NCI-H187 (cell line): ENCODE measurements around the gene MSL3.
A peak's percentile ranks its signal among the peaks of the same experiment; 100 is the strongest.

Source experiments
- DNase-seq, 2 experiments: peaks; one replicate each; lab custom pipeline; 2025; lab: John Stamatoyannopoulos, UW

Gene MSL3, protein sequence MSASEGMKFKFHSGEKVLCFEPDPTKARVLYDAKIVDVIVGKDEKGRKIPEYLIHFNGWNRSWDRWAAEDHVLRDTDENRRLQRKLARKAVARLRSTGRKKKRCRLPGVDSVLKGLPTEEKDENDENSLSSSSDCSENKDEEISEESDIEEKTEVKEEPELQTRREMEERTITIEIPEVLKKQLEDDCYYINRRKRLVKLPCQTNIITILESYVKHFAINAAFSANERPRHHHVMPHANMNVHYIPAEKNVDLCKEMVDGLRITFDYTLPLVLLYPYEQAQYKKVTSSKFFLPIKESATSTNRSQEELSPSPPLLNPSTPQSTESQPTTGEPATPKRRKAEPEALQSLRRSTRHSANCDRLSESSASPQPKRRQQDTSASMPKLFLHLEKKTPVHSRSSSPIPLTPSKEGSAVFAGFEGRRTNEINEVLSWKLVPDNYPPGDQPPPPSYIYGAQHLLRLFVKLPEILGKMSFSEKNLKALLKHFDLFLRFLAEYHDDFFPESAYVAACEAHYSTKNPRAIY

DNA sequence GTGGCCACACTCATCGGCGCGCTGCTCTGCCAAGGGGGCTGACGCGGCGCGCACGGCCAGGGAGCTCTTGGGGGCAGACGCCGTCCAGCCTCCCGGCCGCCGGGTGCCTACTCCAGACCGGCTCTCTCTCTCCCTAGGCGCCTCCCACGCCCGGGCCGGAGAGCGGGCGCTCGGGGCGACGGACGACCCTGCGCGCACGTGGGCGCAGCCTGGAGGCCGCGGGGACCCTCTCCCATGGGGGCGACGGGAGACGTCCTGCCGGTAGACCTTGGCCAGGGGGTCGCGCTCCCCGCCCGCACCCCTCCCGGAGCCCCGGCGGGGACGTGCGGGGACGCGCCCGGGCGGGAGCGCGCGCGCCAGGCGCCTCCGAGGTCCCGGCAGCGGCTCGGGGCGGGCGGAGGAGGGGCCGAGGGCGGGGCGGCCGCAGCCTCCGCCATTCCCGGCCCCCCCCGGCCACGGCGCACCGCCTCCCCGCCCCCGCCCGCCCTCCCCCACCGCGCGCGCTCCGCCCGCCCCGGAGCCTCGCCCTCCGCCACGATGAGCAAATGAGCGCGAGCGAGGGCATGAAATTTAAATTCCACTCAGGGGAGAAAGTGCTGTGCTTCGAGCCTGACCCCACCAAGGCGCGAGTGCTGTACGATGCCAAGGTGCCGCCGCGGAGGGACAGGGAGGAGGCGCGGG, at the start of gene MSL3:
Gene MSL3 (plus strand): TSS at position 519 of the 681 bp plus-strand sequence. CDS start 27 bp downstream, at position 546.
- peak; percentile 22 to 25 for DNase-seq

DNA sequence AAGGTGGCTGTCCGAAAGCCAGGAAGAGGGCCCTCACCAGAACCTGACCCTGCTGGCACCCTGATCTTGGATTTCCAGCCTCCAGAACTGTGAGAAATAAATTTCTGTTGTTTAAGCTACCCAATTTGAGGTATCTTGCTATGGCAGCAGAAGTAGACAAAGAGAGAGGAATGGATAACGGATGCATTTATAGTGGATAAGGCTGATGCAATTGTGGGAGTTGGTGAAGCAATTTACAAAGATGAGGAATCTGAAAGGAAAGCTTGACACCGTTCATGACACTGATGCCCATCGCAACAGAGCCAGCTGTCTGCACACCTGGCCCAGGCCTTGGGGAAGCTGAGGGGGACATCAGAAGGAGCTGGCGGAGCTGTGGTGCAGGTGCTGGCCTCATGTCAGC, 35.7 kb upstream of the MSL3 start:
- DNase-seq: no peak

DNA sequence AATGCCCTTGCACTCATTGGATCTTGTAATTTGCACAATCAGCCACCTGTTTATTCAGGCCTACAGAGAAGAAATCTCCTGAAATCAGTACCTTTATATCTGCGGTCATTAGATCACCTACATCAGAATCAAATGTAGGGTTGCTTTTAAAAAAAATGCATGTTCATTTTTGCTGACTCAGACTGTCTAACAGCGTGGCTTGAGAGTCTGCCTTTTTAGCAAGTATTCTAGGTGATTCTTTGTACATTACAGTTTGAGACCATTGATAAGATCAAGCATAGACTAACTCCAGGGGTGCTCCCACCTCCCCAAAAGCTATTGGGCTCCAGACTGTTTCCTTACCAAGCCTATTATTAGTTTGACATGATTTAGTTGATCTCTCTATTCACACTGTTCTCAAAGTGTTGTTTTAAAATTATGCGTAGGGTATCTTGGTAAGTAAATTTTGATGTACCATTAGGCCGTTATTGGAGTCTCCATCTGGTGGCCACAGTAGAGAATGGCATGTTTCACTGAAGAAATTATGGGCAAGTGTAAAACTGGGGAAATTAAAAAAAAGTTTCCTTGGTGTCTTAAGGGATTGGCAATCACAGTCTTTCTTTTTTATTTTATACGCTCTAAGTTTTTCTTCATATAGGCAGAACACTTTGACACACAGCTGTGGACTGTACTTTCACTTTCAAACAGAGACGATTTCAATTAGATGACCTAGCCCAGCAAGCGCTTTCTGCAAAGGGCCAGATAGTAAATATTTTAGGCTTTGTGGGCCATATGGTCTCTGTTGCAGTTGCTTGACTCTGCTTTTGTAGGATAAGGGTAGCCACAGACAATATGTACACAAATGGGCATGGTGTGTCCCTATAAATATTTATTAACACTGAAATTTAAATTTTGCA, 33.7 kb upstream of the MSL3 start:
- no peak for DNase-seq

DNA sequence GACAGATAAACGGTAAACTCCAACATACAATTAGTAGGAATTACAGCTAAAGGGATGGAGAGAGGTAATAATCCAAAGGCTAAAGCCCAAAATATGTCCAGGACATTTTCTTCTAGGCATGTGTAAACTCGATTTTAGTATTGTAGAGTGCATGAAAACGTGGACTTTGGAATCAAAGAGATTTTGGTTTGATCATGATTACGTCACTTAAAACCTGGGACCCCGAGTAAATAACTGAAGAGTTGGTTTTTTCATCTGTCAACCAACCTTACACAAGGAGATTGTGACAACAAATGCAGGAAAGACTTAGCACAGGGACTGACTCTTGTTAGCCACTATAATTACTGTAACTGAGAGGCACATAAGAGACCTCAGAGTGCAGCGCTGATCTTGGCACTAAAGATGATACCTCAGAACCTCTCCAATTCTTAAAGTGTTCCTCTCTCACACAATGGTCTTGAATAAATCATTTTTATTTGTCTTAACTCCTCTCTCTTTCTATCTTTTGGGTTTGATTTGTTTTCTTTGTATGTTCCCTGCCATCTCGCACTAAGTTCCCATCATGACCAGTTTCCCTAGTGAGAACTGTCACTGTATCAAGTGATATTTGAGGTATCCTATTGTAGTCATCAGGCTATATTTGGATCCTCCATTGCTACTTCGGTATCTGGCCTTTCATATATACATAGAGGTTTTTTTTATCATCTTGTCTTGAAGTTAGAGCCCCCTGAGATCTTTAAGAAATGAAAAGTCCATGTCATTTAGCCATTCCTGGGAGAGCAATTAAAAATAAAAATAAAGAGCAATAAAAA, 32.2 kb upstream of the MSL3 start:
- DNase-seq: no peak

DNA sequence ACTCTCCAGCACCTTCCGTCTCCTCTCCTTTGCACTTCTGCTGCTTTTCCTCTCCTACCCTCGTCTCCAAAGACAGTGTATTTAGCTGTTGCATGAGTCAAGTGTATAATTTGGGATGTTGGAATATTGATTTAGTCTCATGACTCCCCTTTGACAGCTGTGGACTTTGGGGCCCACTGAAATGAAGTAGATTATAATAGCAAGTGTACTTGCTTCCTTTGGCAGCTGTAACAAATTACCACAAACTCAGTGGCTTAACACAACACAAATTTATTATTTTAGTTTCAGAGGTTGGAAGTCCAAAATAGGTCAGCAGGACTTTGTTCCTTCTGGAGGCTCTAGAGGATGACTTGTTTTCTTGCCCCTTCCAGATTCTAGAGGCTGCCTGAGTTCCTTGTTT, 29.5 kb upstream of the MSL3 start:
- no peak for DNase-seq

DNA sequence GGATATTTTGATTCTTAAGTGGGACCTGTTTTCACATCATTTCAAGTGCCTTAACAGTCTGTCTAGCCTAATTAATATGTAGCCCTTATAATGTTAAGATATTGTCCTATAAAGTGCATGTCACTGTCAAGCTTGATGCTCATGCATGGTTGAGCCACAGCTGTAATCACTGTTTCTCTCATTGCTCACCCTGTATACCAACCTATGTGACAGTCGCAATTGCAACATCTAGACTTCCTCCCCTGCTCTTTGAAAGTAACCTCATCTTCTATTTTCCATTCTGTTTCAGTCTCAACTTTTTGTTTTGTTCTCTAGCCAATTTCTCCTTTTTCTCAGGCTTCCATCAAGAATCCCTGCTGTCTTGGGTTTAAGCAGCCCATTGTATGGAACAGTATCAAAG, 24.4 kb upstream of the MSL3 start:
- no peak for DNase-seq

DNA sequence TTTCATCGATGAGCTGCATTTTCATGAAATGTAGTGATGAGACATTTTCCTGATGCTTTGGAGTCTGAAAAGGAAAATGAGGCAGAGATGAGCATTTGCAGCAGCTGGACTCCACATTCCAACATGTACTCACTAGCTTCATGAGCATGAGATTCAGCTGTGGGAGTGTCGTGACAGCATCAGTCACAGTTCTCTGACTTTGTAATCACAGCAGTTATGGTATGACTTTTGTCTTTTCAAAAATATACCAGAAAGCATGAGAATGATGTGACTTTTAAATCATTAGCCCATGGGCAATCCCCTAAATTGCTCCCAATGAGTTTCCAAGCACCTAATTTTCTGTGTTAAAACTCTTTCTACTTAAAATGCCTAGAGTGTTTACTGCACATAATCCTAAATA, 18.3 kb upstream of the MSL3 start:
- no peak for DNase-seq

DNA sequence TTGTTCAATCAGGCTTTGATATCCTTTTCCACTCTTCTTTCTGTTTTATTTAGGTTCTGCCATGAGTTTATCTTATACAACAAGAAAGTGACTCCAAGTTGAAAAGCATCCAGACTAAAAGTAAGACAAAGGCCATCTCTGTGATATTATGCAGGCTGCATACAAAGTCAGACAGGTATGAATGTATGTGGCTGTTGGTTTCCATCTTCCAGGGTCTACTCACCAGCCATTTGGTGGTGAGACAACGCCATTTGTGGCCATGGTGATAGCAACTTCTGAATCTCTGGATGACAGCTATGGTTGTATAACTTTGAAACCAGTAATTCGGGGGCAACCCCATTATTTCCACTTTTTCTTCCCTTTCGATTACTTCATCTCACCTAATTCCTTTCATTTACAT, 17.2 kb upstream of the MSL3 start:
- DNase-seq: no peak

DNA sequence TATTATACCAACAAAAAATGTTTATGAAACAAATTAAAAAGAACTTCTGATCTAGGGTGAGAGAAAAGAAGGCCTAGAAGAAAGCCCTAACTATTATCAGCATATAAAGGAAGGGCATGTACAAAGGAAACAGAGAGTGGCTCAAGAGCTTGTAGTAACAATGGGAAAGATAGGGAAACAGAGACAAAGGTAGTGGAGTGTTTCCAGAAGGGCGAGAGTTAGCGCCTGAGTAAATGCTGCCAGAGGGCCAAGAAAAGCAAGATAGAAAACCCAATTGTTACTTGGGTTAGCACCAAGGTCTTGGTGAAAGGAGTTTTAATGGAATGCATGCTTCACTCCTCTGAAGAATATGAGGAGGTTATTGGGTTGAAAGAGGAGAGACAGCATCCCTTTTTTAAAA, 16.5 kb upstream of the MSL3 start:
- DNase-seq: no peak

DNA sequence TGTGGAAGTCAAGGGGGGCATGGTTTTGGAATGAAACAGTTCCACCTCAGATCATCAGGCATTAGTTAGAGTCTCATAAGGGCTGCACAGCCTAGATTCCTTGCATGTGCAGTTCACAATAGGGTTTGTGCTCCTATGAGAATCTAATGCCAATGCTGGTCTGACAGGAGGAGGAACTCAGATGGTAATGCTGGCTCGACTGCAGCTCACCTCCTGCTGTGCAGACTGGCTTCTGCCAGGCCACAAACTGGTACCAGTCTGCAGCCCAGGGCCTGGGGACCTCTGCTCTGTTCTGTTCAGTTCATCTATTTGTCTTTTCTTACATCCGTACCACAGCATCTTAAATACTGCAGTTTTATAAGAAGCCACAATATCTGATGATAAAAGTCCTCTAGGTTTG, 12.2 kb upstream of the MSL3 start:
- DNase-seq: no peak

DNA sequence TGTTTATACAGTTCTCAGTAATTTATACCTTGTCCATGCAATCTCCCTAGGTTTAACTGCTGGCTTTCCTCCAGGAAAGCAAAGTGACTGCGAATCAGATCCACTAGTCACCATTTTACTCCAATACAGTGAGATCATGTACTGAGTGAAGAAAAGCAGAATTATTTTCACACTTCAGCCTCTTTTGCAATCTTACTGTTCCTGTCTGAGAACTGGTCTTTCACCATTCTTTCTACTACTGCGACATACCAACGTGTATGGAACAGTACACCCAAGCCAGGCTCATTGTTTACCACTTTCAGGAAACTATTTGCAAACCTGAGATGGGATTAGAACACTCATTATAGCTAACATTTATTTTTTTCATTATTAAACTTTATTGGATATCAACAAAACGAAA, 8.0 kb upstream of the MSL3 start:
- DNase-seq: no peak

DNA sequence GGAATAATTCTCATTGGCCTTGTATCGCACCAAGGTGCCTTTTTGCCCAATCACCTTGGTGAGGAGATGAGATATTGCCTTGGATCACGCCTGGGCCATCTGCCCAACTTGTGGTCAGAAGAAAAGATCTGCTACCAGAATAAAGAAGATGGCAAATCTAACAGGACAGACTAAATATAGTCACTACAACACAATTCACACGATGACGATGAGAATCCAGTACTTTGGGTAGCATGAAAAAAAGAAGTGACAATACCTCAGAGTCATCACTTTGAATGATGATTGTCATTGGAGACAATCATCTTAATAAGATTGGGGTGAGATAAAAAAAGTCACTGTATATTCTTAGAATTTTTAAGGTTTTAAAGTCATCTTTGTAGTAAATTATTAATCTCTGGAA, 7.3 kb upstream of the MSL3 start:
- no peak for DNase-seq

DNA sequence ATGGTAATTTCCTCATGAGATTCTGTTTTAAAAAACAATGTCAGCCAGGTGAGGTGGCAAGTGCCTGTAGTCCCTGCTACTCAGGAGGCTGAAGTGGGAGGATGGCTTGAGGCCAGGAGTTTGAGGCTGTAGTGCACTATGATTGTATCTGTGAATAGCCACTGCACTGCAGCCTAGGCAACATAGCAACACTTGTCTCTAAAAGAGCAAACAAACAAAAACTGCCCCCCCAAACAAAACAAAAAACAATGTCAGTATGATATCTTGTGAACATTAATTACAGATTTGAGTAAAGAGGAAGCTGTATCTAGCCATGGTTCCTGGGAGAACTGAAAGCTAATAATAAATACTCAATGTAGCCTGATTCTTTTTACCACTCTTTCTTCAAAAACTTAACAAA, 6.8 kb upstream of the MSL3 start:
- no peak for DNase-seq

DNA sequence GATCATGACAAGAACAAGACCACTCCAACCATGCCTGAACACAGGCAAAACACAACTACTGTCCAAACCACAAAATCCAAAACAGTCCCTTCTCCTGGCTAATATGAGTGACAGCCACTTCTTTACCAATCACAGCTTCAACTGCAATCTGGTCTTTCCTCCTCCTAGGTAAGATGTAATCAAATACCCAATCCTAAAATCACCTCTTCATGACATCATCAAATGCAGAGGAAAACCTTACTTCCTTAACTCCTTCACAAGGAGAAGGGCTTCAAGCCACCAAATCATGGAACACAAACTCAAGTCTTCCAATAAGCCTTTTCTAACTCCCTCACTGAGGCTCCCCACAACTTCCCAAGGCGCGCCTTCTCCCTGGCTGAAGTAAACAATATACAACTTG, 4.4 kb upstream of the MSL3 start:
- no peak for DNase-seq

DNA sequence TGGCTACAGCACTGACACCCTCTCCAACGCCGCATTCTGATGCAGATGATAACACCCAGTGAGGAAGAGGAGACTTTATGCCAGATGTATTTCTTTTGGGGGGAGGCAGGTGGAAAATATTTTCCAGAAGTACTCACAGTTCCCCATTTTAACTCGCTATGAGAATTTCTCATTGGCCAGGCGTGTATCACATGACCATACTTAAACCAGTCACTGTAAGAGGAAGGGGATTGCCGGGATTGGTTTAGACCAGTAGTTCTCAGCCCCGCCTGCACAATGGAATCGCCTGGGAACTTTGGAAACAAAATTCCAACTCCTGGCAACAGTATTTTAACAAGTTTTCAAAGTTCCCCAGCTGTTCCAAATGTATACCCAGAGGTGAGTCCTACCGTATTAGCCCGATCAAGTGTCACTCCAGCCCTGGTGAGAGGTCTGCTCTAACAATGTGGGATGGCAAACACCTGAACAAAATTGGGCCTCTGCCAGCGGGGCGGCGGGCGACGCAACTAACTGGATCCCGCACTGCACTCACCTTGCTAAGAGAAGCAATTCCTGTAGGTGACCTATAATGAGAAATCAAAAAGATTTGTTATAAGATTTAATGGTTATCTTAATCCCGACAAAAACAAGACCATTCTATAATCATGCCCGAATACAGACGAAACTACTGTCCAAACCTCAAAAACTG, 2.9 kb upstream of the MSL3 start:
- DNase-seq: no peak

DNA sequence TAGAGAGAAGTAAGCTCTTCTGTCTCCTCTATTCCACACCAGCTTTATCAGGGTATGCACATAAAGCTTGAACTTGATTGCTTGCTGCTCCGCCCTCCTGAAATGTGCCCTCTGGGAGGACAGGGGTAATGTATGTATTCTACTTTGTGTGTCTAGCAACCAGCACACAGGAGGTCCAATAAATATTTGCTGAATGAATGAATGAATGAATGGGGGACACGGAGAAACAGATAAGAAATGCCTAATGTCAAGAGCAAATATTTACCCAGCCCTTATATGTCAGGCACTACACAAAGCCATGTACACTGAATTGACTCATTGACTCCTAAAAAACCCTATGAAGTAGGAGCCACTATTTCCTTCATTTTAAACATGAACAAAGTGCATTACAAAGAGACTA, 2.3 kb upstream of the MSL3 start:
- no peak for DNase-seq

DNA sequence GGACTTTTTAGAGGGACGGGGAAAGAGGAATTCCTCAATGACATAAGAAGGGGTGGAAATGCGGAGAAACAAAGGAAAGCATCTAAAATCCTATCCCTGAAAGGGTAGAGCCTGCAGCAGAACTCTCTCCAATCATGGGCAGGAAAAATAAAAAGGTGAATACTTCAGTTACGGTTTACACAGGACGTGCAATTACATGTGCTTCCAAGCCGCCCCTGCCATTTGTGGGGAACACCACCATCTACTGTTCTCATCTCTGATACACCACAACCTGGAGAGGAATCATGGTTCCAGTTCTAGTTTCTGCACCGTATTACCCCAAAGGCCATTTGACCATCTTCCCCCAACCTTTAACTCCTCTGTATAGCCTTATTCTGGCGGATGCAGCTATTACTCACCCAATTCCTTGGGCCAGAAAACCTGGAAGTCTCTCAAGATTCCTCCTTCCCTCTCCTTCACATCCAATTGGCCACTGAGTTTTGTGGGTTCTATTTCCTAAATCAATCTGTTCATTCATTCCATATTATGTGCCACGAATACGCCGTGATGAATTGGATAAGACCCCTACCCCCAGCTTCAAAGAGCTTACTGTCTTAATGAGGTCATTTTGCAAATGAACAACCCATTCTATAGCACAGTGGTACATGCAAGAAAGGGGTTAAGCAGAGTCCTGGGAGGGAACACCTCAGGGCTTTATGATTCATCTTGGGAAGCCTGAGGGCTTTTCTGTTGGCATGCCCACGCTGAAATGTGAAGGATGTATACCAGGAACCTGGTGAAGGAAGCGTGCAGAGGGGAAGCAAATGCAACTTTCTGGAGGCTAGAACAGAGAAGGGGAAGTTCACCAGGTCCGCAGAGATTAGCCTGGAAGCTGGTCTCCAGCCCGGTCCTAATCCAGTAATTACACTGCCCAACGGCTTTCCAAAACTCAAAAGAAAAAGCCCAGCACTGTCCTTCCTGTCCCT, 1.4 kb upstream of the MSL3 start:
- no peak for DNase-seq

DNA sequence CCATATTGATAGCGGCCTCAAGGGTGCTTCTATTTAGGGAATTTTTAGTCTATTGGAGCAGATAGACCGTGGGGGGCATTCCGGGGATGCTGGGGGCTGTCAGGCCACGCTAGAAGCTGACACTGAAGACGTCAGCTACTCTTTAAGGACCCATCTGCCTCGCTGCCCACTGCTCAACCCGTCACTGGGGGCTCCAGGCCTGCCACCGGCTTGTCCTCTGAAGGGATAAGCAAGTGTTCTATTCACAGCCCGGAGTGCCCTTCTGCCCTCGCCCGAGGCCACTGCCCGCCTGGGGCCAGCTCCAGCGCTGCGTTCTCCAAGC, 679 bp upstream of the MSL3 start:
- no peak for DNase-seq

DNA sequence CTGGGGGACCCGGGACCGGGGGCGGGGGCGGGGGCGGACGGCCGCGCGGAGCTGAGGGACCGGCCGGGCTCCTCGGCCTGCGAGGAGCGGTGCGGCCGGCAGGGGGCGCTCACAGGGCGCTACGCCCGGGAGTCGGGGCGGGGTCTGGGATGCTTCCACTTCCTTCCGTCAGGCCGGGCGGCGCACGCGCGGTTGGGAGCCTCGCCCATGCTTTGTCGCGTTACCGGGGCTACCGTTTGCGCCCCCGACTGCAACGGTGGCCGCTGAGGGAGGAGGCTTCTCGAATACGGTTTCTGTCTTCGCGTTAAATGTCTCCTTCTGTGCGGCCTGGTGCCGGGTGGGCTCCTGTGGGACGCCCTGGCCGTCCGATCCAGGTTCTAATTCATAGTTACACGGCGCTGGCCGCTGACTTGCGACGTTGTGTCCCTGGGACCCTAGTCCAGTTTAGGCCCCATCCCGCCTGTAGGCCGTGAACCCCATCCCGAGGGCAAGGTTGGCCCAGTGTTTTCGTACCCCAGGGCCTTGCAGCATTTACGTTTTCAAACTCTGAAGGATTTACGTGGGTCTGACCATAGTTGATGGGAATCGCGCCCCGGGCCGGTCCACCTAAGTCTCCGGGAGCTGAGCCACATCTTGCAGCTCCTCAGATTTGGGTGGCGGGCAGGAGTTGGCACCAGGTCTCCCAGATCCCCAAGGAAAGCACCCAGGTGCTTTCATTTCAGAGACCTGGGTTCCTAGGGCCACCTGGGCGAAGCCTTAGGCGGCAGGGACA, 549 bp downstream of the MSL3 start:
- peak; percentile 36 to 74 for DNase-seq
